Measurements from ENCODE around the gene USH1C.

GRCh38 chr11:17573526-17573925, 29.3 kb upstream of the USH1C start:
- TF ChIP-seq CTCF (tag by site-specific recombination; IDR thresholded peaks at IDR 0.05) (no peak), ZNF513 (tag by site-specific recombination; IDR thresholded peaks at IDR 0.05) (no peak), ZNF747 (tag by site-specific recombination; IDR thresholded peaks at IDR 0.05) (no peak), ZNF391 (tag by site-specific recombination; IDR thresholded peaks at IDR 0.05; ENCODE audit: borderline replicate concordance, low read depth) (no peak), ZNF501 (tag by site-specific recombination; IDR thresholded peaks at IDR 0.05) (no peak), ZNF677 (tag by site-specific recombination; IDR thresholded peaks at IDR 0.05) (no peak), SETDB1 (IDR thresholded peaks at IDR 0.05; ENCODE audit: insufficient read length, low read length) (no peak)
